Bronchial epithelial cell (primary cell): Measurements from ENCODE around the gene FBXO21. TPM values are rescaled to one million over a fixed set of nuclear protein-coding genes. Genes with fewer than 3 reads are reported as not detected.

Experiments used
- DNase-seq: peaks from one replicate; pipeline ENCODE4 v3.0.0-alpha.2; 2010; ENCODE audit warnings: low read depth
- FAIRE-seq: peaks from 2 replicates; lab custom pipeline; 2011; peaks lifted over from hg19 to GRCh38; lab: Jason Lieb, UNC
- H3K27me3 ChIP-seq: 2 replicates; pipeline ENCODE4 v1.5.1; 2011; ENCODE audit warnings: low read length; ENCODE audit not compliant: control insufficient read depth, insufficient read depth
- H3K36me3 ChIP-seq: 2 replicates; pipeline ENCODE4 v1.5.1; 2011; ENCODE audit warnings: low read length; ENCODE audit not compliant: control insufficient read depth, insufficient read depth
- H3K4me3 ChIP-seq: 2 replicates; pipeline ENCODE4 v1.5.1; 2011; ENCODE audit warnings: mild to moderate bottlenecking, low read depth, low read length, control low read depth
- total RNA-seq: library from RNA; depleted of rRNA; stranded (reverse); fragments of >200 nt; gene quantifications from 2 replicates; pipeline ENCODE4 v1.2.1, GENCODE V29; 2014
- TF ChIP-seq, protein P1 (sequence below): IDR thresholded peaks from 2 replicates; pipeline ENCODE4 v1.5.1; 2011; ENCODE audit warnings: mild to moderate bottlenecking, moderate library complexity, low read length, control low read depth, inconsistent platforms; ENCODE audit not compliant: insufficient read depth, severe bottlenecking

The FBXO21 gene
- total RNA-seq, 1 donor from 2014 or later = 52.7 TPM

DNA sequence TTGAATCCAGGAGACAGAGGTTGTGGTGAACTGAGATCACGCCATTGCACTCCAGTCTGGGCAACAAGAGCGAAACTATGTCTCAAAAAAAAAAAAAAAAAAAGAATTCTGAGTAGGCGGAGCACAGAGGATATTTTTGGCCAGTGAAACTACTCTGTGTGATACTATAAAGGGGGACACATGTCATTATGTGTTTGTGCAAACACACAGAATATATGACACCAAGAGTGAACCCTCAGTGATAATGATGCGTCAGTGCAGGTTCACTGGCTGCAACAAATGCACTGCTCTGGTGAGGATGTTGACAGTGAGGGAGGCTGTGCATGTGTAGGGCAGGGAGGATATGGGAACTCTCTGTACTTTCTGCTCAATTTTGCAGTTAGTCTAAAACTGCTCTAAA, 24.2 kb downstream of the FBXO21 start:
- no peak for FAIRE-seq
- no peak for DNase-seq
- H3K36me3 ChIP-seq = peaks cover 6% of the 10 kb centered on the region

GRCh38 chr12:117165342-117165741, 24.9 kb downstream of the FBXO21 start:
- no peak for DNase-seq
- FAIRE-seq = no peak
- Histone ChIP-seq H3K36me3 (peaks cover 6% of the 10 kb centered on the region), H3K27me3 (no peaks in the 10 kb centered on the region), H3K4me3 (no peak overlapping the region)
- TF ChIP-seq, protein P1, sequence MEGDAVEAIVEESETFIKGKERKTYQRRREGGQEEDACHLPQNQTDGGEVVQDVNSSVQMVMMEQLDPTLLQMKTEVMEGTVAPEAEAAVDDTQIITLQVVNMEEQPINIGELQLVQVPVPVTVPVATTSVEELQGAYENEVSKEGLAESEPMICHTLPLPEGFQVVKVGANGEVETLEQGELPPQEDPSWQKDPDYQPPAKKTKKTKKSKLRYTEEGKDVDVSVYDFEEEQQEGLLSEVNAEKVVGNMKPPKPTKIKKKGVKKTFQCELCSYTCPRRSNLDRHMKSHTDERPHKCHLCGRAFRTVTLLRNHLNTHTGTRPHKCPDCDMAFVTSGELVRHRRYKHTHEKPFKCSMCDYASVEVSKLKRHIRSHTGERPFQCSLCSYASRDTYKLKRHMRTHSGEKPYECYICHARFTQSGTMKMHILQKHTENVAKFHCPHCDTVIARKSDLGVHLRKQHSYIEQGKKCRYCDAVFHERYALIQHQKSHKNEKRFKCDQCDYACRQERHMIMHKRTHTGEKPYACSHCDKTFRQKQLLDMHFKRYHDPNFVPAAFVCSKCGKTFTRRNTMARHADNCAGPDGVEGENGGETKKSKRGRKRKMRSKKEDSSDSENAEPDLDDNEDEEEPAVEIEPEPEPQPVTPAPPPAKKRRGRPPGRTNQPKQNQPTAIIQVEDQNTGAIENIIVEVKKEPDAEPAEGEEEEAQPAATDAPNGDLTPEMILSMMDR = no peak

More for the DNA sequence above, 24.2 kb downstream of the FBXO21 start:
- Histone ChIP-seq H3K27me3 (no peaks in the 10 kb centered on the region), H3K4me3 (no peak overlapping the region)
- TF ChIP-seq, protein P1 = no peak

DNA sequence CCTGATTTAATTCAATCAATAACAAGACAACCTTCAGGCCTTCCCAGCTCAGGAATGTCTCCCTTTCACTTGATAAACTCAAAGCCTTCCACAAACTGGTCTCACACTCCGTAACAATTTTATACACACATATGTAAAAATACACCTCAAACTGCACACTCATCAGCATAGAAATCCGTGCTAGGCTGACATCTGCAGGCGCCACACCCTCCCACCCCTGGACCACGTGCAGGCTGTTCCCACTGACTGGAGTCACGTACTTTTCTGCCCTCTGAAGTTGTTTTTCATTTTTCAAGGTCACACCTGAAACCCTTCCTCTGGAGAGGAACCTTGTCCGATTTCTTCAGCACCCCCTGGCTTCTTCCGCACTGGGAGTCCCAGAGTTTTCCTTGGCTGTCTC, 27.6 kb downstream of the FBXO21 start:
- DNase-seq (no peak), FAIRE-seq (no peak)
- Histone ChIP-seq H3K36me3 (peaks cover 11% of the 10 kb centered on the region), H3K27me3 (no peaks in the 10 kb centered on the region), H3K4me3 (no peak overlapping the region)
- TF ChIP-seq, protein P1 = no peak

GRCh38 chr12:117162167-117162539, 28.1 kb downstream of the FBXO21 start:
- DNase-seq (no peak), FAIRE-seq (no peak)
- H3K27me3 ChIP-seq = no peaks in the 10 kb centered on the region
- peaks cover 12% of the 10 kb centered on the region for H3K36me3 ChIP-seq
- TF ChIP-seq, protein P1 = no peak
- H3K4me3 ChIP-seq = no peak overlapping the region

DNA sequence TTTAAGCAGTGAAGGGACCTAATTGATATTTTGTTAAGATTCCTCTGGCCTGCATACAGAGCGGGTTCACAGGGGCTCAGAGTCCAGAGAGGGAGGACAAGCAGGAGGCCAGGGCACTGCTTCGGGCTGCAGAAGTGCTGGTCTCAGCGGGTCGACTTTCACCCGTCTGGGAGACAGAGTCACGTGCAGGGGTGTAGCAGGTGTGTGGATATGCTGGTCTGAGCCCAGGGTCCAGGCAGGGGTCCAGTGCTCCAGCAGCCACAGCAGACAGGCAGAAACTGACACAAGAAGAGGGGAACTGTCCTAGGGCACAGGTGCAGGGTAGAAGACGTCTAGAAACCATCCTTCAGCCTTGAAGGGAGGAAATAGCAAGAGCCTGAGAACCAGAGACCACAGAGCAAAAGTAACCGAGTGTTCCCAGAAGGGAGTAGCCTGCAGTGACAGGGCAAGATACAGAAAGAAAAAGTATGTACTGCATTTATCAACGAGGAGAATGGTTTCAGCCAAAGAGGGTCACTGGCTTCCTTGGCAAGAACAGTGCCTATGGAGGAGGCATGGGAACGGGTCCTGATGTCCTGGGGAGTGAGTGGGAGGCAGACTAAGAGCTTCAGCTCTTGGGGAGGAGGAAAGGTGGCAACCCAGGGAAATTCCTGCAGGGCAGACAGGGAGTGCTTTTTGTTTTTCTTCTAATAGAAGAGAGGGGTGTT, 28.7 kb downstream of the FBXO21 start:
- FAIRE-seq (no peak), DNase-seq (no peak)
- Histone ChIP-seq H3K36me3 (peaks cover 12% of the 10 kb centered on the region), H3K4me3 (no peak overlapping the region), H3K27me3 (no peaks in the 10 kb centered on the region)
- TF ChIP-seq, protein P1 = no peak

DNA sequence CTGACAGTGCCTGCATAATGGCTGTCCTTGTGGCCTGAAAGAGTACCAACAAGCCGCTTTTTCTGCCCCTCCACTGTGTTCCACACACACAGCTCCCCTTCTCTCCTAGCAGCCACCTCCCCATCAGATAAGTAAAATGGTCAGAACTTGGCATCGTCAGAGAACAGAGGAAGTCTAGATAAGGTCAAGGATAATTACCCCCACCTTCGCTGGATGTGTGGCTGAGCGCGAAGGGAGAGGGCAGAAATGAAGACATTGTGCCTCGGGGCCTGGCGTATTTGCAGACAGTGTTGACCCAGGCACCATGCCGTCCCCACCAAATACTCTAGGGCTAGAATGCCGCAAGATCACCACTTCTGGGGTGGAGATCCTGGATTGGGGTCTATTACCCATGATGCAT, 30.6 kb downstream of the FBXO21 start:
- no peak for FAIRE-seq
- TF ChIP-seq, protein P1 = no peak
- Histone ChIP-seq H3K36me3 (peaks cover 15% of the 10 kb centered on the region), H3K4me3 (no peak overlapping the region), H3K27me3 (no peaks in the 10 kb centered on the region)
- DNase-seq = no peak
